ENCODE data around the gene CDKN1B.

- TF ChIP-seq CTCF (IDR thresholded peaks at IDR 0.05), result no peak
- TF ChIP-seq POLR2A (IDR thresholded peaks at IDR 0.05), result peak; percentile 9
Measured at GRCh38 chr12:12716793-12717585, at the start of gene CDKN1B.
